HEK293 (cell line): Measurements from ENCODE around the gene COMMD4.

Experiments used
- GLI2 ChIP-seq: fragments of 450-650 bp; formaldehyde crosslinking; IDR thresholded peaks from 2 replicates; pipeline ENCODE4; 2017; ENCODE audit warnings: missing biosample characterization, missing genetic modification characterization, low read depth, borderline replicate concordance
- GLI4 ChIP-seq: fragments of 450-650 bp; formaldehyde crosslinking; IDR thresholded peaks from 2 replicates; pipeline ENCODE4 v1.5.1; 2016; ENCODE audit warnings: missing biosample characterization, missing genetic modification characterization
- HOXD13 ChIP-seq: sonication (generic); formaldehyde crosslinking; IDR thresholded peaks from 2 replicates; pipeline ENCODE4 v1.8.0; 2022; ENCODE audit warnings: missing genetic modification reagents, borderline replicate concordance
- KLF9 ChIP-seq: fragments of 450-650 bp; formaldehyde crosslinking; IDR thresholded peaks from 2 replicates; pipeline ENCODE4 v1.5.1; 2016; ENCODE audit warnings: missing biosample characterization, missing genetic modification characterization, low read depth
- TRIM28 ChIP-seq: IDR thresholded peaks from 2 replicates; pipeline ENCODE4 v1.6.1; 2011; ENCODE audit warnings: low read length, control low read depth, borderline replicate concordance
- ZBTB17 ChIP-seq: fragments of 450-650 bp; formaldehyde crosslinking; IDR thresholded peaks from 2 replicates; pipeline ENCODE4 v1.5.1; 2016; ENCODE audit warnings: missing biosample characterization, missing genetic modification characterization
- ZBTB7A ChIP-seq: fragments of 450-650 bp; formaldehyde crosslinking; IDR thresholded peaks from 2 replicates; pipeline ENCODE4 v1.5.1; 2016; ENCODE audit warnings: low read depth, missing biosample characterization, missing genetic modification characterization
- ZNF121 ChIP-seq: fragments of 450-650 bp; formaldehyde crosslinking; IDR thresholded peaks from 2 replicates; pipeline ENCODE4 v1.5.1; 2016; ENCODE audit warnings: missing biosample characterization, missing genetic modification characterization
- ZNF146 ChIP-seq: fragments of 450-650 bp; formaldehyde crosslinking; IDR thresholded peaks from 2 replicates; pipeline ENCODE4 v1.5.1; 2016; ENCODE audit warnings: missing biosample characterization, missing genetic modification characterization
- ZNF169 ChIP-seq: fragments of 450-650 bp; formaldehyde crosslinking; IDR thresholded peaks from 2 replicates; pipeline ENCODE4 v1.5.1; 2016; ENCODE audit warnings: missing biosample characterization, missing genetic modification characterization
- ZNF184 ChIP-seq: fragments of 450-650 bp; IDR thresholded peaks from 2 replicates; pipeline ENCODE4 v1.5.1; 2018; ENCODE audit warnings: missing biosample characterization, mild to moderate bottlenecking, missing genetic modification characterization
- ZNF202 ChIP-seq: fragments of 450-650 bp; formaldehyde crosslinking; IDR thresholded peaks from 2 replicates; pipeline ENCODE4 v1.5.1; 2016; ENCODE audit warnings: missing biosample characterization, missing genetic modification characterization, borderline replicate concordance
- ZNF223 ChIP-seq: fragments of 450-650 bp; formaldehyde crosslinking; IDR thresholded peaks from 2 replicates; pipeline ENCODE4 v1.5.1; 2016; ENCODE audit warnings: missing biosample characterization, missing genetic modification characterization
- ZNF239 ChIP-seq: fragments of 450-650 bp; formaldehyde crosslinking; IDR thresholded peaks from 2 replicates; pipeline ENCODE4 v1.5.1; 2016; ENCODE audit warnings: missing biosample characterization, missing genetic modification characterization
- ZNF311 ChIP-seq: fragments of 450-650 bp; formaldehyde crosslinking; IDR thresholded peaks from 2 replicates; pipeline ENCODE4 v1.5.1; 2017; ENCODE audit warnings: missing biosample characterization, missing genetic modification characterization, borderline replicate concordance
- ZNF404 ChIP-seq: fragments of 450-650 bp; formaldehyde crosslinking; IDR thresholded peaks from 2 replicates; pipeline ENCODE4 v1.5.1; 2017; ENCODE audit warnings: missing biosample characterization, missing genetic modification characterization
- ZNF423 ChIP-seq: fragments of 450-650 bp; formaldehyde crosslinking; IDR thresholded peaks from 2 replicates; pipeline ENCODE4 v1.5.1; 2016; ENCODE audit warnings: missing biosample characterization, missing genetic modification characterization
- ZNF510 ChIP-seq: fragments of 450-650 bp; formaldehyde crosslinking; IDR thresholded peaks from 2 replicates; pipeline ENCODE4 v1.5.1; 2018; ENCODE audit warnings: mild to moderate bottlenecking, missing genetic modification characterization, missing biosample characterization; ENCODE audit not compliant: insufficient replicate concordance
- ZNF521 ChIP-seq: fragments of 450-650 bp; formaldehyde crosslinking; IDR thresholded peaks from 2 replicates; pipeline ENCODE4 v1.5.1; 2017; ENCODE audit warnings: missing biosample characterization, mild to moderate bottlenecking, missing genetic modification characterization
- ZNF610 ChIP-seq: fragments of 450-650 bp; formaldehyde crosslinking; IDR thresholded peaks from 2 replicates; pipeline ENCODE4 v1.5.1; 2016; ENCODE audit warnings: missing biosample characterization, missing genetic modification characterization, borderline replicate concordance
- ZNF624 ChIP-seq: fragments of 450-650 bp; formaldehyde crosslinking; IDR thresholded peaks from 2 replicates; pipeline ENCODE4 v1.5.1; 2017; ENCODE audit warnings: missing biosample characterization, missing genetic modification characterization
- ZNF677 ChIP-seq: fragments of 450-650 bp; IDR thresholded peaks from 2 replicates; pipeline ENCODE4 v1.5.0; 2018; ENCODE audit warnings: missing biosample characterization, mild to moderate bottlenecking, missing genetic modification characterization, moderate library complexity
- TF ChIP-seq, protein P1 (sequence below): sonication (generic); formaldehyde crosslinking; IDR thresholded peaks from 2 replicates; pipeline ENCODE4 v1.8.1; 2022; ENCODE audit warnings: mild to moderate bottlenecking, moderate library complexity, missing genetic modification reagents
- TF ChIP-seq, protein P2 (sequence below): fragments of 450-650 bp; formaldehyde crosslinking; IDR thresholded peaks from 2 replicates; pipeline ENCODE4 v1.5.1; 2016; ENCODE audit warnings: missing biosample characterization, missing genetic modification characterization
- TF ChIP-seq, protein P3 (sequence below): fragments of 450-650 bp; formaldehyde crosslinking; IDR thresholded peaks from 2 replicates; pipeline ENCODE4 v1.5.1; 2017; ENCODE audit warnings: missing biosample characterization, missing genetic modification characterization
- TF ChIP-seq, protein P4 (sequence below): fragments of 450-650 bp; formaldehyde crosslinking; IDR thresholded peaks from 2 replicates; pipeline ENCODE4 v1.5.1; 2017; ENCODE audit warnings: missing biosample characterization, missing genetic modification characterization
- TF ChIP-seq, protein P5 (sequence below): fragments of 450-650 bp; formaldehyde crosslinking; IDR thresholded peaks from 2 replicates; pipeline ENCODE4 v1.5.1; 2016; ENCODE audit warnings: missing biosample characterization, missing genetic modification characterization
- TF ChIP-seq, protein P6 (sequence below): fragments of 450-650 bp; formaldehyde crosslinking; IDR thresholded peaks from 2 replicates; pipeline ENCODE4 v1.5.1; 2016; ENCODE audit warnings: missing biosample characterization, missing genetic modification characterization, low read depth

The COMMD4 gene

DNA sequence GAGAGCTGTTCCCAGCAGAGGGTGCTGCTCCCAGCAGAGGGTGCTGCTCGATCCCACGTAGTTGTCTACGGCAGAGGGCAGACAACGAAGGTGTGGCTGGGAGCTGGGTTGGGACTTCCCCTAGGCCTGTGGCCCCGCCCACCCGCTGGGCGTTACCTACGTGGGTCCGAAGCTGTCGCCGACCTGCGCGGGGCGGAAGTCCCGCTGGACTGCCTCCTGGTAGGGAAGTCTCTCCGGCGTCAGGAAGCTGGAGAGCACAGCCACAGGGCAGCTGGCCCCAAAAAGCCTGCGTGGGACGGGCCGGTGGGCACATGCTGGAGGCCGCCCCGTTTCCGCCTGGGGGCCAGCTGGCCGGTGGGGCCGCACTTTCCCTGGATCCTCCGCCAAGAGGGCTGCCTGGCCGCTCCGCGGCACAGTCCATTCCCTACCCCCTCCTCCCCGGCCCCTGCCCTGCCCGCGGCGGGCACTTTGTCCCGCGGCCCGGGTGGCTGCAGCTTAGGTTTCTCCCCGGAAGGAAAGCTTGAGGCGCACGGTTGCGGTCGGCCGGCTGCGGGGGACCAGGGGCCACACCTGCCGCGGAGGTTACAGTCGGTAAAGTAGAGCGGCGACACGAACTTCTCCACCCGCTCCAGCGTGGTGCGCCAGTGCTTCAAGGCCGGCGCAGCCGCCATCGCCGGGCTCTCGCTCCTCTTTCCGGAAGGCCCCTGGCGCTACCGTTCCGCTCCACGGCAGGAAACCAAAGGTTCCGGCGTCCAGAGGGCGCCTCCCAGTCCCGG is 32.2 kb downstream of the COMMD4 start, which contains the start of gene MAN2C1 (continued):
- TF ChIP-seq ZNF610 (peak; percentile 92), GLI2 (tag by site-specific recombination) (no peak), ZNF146 (peak; percentile 91), ZBTB17 (tag by site-specific recombination) (peak; percentile 92), HOXD13 (CRISPR knock-in tag) (no peak), KLF9 (tag by site-specific recombination) (peak; percentile 96), ZNF184 (tag by site-specific recombination) (peak; percentile 88), ZNF239 (peak; percentile 83), ZNF223 (tag by site-specific recombination) (no peak), ZNF677 (tag by site-specific recombination) (peak; percentile 79), ZNF169 (no peak), ZNF311 (tag by site-specific recombination) (no peak), TRIM28 (no peak; the same call in 1 of the 2 replicates), ZNF404 (tag by site-specific recombination) (no peak), ZNF624 (tag by site-specific recombination) (peak; percentile 70; the same call in 1 of the 2 replicates), ZNF423 (tag by site-specific recombination) (0 out of 2 replicates have a peak, but pooled peaks have one; percentile 27), ZNF521 (tag by site-specific recombination) (no peak), ZNF202 (tag by site-specific recombination) (no peak), ZNF121 (tag by site-specific recombination) (no peak; the same call in 1 of the 2 replicates), GLI4 (peak; percentile 99), ZNF510 (tag by site-specific recombination) (no peak), ZBTB7A (tag by site-specific recombination) (peak; percentile 98)
- TF ChIP-seq, protein P1, sequence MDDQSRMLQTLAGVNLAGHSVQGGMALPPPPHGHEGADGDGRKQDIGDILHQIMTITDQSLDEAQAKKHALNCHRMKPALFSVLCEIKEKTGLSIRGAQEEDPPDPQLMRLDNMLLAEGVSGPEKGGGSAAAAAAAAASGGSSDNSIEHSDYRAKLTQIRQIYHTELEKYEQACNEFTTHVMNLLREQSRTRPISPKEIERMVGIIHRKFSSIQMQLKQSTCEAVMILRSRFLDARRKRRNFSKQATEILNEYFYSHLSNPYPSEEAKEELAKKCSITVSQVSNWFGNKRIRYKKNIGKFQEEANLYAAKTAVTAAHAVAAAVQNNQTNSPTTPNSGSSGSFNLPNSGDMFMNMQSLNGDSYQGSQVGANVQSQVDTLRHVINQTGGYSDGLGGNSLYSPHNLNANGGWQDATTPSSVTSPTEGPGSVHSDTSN, result peak; percentile 82; the same call in 1 of the 2 replicates
- TF ChIP-seq, protein P2, sequence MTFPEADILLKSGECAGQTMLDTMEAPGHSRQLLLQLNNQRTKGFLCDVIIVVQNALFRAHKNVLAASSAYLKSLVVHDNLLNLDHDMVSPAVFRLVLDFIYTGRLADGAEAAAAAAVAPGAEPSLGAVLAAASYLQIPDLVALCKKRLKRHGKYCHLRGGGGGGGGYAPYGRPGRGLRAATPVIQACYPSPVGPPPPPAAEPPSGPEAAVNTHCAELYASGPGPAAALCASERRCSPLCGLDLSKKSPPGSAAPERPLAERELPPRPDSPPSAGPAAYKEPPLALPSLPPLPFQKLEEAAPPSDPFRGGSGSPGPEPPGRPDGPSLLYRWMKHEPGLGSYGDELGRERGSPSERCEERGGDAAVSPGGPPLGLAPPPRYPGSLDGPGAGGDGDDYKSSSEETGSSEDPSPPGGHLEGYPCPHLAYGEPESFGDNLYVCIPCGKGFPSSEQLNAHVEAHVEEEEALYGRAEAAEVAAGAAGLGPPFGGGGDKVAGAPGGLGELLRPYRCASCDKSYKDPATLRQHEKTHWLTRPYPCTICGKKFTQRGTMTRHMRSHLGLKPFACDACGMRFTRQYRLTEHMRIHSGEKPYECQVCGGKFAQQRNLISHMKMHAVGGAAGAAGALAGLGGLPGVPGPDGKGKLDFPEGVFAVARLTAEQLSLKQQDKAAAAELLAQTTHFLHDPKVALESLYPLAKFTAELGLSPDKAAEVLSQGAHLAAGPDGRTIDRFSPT, result peak; percentile 97
- TF ChIP-seq, protein P3, sequence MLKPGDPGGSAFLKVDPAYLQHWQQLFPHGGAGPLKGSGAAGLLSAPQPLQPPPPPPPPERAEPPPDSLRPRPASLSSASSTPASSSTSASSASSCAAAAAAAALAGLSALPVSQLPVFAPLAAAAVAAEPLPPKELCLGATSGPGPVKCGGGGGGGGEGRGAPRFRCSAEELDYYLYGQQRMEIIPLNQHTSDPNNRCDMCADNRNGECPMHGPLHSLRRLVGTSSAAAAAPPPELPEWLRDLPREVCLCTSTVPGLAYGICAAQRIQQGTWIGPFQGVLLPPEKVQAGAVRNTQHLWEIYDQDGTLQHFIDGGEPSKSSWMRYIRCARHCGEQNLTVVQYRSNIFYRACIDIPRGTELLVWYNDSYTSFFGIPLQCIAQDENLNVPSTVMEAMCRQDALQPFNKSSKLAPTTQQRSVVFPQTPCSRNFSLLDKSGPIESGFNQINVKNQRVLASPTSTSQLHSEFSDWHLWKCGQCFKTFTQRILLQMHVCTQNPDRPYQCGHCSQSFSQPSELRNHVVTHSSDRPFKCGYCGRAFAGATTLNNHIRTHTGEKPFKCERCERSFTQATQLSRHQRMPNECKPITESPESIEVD, result no peak
- TF ChIP-seq, protein P4, sequence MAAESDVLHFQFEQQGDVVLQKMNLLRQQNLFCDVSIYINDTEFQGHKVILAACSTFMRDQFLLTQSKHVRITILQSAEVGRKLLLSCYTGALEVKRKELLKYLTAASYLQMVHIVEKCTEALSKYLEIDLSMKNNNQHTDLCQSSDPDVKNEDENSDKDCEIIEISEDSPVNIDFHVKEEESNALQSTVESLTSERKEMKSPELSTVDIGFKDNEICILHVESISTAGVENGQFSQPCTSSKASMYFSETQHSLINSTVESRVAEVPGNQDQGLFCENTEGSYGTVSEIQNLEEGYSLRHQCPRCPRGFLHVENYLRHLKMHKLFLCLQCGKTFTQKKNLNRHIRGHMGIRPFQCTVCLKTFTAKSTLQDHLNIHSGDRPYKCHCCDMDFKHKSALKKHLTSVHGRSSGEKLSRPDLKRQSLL (tag by site-specific recombination), result peak; percentile 82
- TF ChIP-seq, protein P5, sequence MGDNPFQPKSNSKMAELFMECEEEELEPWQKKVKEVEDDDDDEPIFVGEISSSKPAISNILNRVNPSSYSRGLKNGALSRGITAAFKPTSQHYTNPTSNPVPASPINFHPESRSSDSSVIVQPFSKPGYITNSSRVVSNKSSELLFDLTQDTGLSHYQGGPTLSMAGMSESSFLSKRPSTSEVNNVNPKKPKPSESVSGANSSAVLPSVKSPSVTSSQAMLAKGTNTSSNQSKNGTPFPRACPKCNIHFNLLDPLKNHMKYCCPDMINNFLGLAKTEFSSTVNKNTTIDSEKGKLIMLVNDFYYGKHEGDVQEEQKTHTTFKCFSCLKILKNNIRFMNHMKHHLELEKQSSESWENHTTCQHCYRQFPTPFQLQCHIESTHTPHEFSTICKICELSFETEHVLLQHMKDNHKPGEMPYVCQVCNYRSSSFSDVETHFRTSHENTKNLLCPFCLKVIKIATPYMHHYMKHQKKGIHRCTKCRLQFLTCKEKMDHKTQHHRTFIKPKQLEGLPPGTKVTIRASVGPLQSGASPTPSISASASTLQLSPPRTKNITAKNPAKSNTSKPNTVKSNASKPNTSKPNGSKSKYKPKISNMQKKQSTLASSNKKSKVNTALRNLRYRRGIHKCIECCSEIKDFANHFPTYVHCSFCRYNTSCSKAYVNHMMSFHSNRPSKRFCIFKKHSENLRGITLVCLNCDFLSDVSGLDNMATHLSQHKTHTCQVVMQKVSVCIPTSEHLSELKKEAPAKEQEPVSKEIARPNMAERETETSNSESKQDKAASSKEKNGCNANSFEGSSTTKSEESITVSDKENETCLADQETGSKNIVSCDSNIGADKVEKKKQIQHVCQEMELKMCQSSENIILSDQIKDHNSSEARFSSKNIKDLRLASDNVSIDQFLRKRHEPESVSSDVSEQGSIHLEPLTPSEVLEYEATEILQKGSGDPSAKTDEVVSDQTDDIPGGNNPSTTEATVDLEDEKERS, result peak; percentile 69; the same call in 1 of the 2 replicates
- TF ChIP-seq, protein P6, sequence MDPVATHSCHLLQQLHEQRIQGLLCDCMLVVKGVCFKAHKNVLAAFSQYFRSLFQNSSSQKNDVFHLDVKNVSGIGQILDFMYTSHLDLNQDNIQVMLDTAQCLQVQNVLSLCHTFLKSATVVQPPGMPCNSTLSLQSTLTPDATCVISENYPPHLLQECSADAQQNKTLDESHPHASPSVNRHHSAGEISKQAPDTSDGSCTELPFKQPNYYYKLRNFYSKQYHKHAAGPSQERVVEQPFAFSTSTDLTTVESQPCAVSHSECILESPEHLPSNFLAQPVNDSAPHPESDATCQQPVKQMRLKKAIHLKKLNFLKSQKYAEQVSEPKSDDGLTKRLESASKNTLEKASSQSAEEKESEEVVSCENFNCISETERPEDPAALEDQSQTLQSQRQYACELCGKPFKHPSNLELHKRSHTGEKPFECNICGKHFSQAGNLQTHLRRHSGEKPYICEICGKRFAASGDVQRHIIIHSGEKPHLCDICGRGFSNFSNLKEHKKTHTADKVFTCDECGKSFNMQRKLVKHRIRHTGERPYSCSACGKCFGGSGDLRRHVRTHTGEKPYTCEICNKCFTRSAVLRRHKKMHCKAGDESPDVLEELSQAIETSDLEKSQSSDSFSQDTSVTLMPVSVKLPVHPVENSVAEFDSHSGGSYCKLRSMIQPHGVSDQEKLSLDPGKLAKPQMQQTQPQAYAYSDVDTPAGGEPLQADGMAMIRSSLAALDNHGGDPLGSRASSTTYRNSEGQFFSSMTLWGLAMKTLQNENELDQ (tag by site-specific recombination), result no peak
